T follicular helper cell (primary cell): Measurements from ENCODE around the gene JUNB.
"Not testable (repeated sequence)": the region's sequence is repeated elsewhere in the genome, so short reads cannot be mapped to it uniquely, and the experiment has no call there.

Source experiments
- DNase-seq: peaks from one replicate; pipeline ENCODE4 v3.0.0-alpha.2; 2020; ENCODE audit warnings: low read depth

Gene JUNB

GRCh38 chr19:12789098-12789903 lies 2.0 kb upstream of the JUNB start:
- no peak for DNase-seq

- DNase-seq, result peak; percentile 82
Measured at GRCh38 chr19:12789904-12790619, 1.2 kb upstream of the JUNB start.

DNA sequence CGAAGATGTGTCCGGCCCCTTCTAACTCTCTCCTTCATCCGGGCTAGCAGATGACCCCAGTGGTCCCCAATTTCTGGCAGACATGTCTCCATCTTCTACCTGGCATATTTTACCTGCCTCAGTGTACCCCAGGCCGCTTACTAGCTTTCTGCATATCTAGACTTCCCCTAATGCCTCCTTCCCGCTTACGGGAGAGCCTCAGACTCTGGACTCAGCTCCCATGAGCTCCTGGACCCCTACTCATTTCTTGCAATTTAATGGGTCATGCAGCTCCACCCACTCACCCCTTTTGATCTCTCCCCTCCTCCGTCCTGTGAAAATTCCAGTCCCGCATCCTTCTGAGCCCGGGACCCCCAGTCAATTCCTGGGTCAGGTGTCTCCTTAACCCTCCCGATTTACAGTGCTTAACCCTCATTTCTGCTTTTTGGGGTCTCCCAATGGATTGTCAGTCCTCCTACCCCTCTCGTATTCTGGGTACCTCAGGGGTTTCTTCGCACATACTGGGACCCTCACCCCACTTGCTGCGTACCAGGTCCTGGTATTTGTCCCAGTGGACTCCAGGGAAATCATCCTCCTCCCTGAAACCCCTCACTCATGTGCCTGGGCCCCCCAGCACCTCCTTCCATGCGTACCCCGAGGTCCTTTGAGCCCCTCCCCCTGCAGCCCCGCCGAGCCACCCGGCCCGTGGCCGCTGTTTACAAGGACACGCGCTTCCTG lies 500 bp upstream of the JUNB start:
- no peak for DNase-seq

GRCh38 chr19:12792051-12792852 lies 966 bp downstream of the JUNB start:
- no peak for DNase-seq

GRCh38 chr19:12792853-12793289 lies 1.6 kb downstream of the JUNB start:
- DNase-seq, result no peak

DNA sequence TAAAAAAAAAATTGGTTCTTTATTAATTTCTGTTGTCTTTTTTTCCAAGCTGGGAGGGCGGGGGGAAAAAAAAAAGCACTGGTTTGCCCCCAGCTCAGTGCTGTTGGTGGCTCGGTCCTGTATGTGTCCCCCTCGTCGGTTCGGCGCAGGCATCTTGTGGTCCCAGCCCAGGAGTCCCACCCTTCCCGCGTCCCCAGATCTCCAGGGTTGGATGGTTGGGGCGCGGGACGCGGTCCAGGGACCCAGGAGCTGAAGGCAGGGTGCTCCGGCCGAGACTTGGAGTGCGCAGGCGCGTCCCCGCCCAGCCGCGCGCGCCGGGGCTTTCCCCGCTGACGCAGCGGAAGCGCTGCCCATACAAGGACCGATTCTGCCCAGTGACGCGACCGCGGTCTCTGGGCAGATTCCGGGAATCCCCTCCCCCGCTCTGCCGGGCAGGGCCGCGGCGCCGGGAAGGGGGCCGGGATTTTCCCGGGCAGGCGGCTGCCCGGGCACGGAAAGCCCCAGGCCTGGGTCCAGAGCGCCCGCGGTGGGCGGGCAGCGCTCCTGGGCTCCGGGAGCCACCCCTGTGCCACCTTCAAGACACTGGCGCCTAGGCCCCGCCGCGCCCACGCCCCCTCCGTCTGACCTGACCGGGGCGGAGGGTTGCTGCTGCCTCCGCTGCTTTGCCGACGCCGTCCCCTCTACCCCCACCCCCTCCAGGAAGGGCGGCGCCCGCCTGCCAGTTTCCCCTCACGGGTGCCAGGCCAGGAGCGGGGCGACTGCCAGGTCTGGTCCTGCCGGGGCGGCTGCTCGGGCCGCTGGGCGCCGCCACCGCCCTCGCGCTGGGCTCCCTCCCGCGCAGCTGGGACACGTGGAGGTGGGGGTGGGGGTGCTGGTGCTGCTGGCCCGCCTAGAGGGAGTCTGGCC lies 2.3 kb downstream of the JUNB start:
- peak; percentile 90 for DNase-seq

GRCh38 chr19:12794196-12794941 lies 3.1 kb downstream of the JUNB start:
- no peak for DNase-seq

- no peak for DNase-seq
Measured at GRCh38 chr19:12794971-12795381, 3.7 kb downstream of the JUNB start.

- DNase-seq, result peak; percentile 63
Measured at GRCh38 chr19:12796146-12797071, 5.1 kb downstream of the JUNB start.

GRCh38 chr19:12797141-12797587 lies 5.9 kb downstream of the JUNB start:
- no peak for DNase-seq

DNA sequence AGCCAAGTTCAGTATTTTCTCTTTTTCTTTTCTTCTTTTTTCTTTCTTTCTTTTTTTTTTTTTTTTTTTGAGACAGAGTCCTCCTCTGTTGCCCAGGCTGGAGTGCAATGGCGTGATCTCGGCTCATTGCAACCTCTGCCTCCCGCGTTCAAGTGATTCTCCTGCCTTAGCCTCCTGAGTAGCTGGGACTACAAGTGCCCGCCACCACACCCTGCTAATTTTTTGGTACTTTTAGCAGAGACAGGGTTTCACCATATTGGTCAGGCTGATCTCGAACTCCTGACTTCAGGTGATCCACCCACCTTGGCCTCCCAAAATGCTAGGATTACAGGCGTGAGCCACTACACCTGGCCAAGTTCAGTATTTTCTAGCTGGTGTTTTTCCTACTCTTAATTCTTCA lies 6.3 kb downstream of the JUNB start:
- DNase-seq, result not testable (repeated sequence)

GRCh38 chr19:12799742-12800465 lies 8.6 kb downstream of the JUNB start:
- no peak for DNase-seq

DNA sequence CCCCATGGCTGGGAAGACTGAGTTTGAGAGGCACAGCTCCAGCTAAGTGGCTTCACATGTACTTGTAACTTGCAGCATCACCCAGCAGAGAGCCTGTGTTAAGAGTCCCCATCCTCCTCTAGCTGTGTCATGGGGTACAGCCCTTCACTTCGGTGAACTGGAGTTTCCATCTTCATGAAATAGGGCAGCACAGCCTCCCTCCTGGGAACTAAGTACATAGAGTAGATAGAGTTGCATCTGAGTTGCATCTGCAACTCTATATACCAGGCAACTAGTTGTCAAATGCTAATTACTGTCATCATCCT lies 9.1 kb downstream of the JUNB start:
- DNase-seq, result no peak

DNA sequence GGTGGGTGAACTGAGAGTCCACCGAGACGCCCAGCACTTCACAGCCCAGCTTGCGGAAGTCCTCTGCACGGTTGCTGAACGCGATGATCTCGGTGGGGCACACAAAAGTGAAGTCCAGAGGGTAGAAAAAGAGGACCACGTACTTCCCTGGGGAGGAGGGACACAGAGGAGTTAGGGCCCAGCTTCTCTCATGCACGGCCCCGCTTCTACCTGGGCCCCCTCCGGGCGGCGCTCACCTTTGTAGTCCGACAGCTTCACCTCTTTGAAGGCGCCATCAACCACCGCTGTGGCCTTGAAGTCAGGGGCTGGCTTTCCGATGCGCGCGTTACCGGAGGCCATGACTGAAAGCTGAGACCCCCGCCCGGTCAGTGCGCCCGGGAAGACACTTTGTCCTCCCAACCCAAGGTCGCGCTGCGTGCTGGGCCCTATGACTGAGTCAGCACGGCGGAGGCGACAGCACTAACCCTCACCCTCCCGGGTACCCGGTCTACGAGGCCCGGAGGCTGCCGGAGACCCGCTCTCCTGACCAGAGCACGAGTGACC lies 9.7 kb downstream of the JUNB start:
- DNase-seq, result no peak

- no peak for DNase-seq
Measured at GRCh38 chr19:12801466-12802266, 10.4 kb downstream of the JUNB start, which contains the start of the genes PRDX2 and THSD8. Gene PRDX2, minus strand, starts transcription at chr19:12801800. Its CDS starts 539 bp downstream, at chr19:12801261. Gene THSD8, plus strand, starts transcription at chr19:12802069. Its CDS starts 3 bp downstream, at chr19:12802072.

- DNase-seq, result no peak
Measured at GRCh38 chr19:12802267-12803106, 11.2 kb downstream of the JUNB start.
